ENCODE measurements around the gene CHTF18. TPM values are rescaled to one million over a fixed set of nuclear protein-coding genes. Genes with fewer than 3 reads are reported as not detected.

The CHTF18 gene
- total and polyA plus RNA-seq, 9 donors = 0.32 to 25.5 (median 18.7) TPM

GRCh38 chr16:838741-839140 lies 50.3 kb downstream of the CHTF18 start:
- intact Hi-C loops (cut with DNase I) = no loop called here
- H3K36me3 ChIP-seq = no peaks in the 10 kb centered on the region
- no peak for TF ChIP-seq EP300 (IDR thresholded peaks at IDR 0.05)
- DNase-seq = no peak
- no peak overlapping the region for H3K27ac ChIP-seq
- H3K27me3 ChIP-seq = no peaks in the 10 kb centered on the region
- H3K4me3 ChIP-seq = no peak overlapping the region
- no peaks in the 10 kb centered on the region for H3K4me1 ChIP-seq (ENCODE audit: insufficient read depth)
- H3K9me3 ChIP-seq = peaks cover 0 to 8% of the 10 kb centered on the region in 2 donors
- 23 to 70% (median 30%) methylated on average over 14 of the region's 14 CpGs for WGBS, 3 donors

GRCh38 chr16:839643-840408 lies 51.4 kb downstream of the CHTF18 start:
- Histone ChIP-seq H3K27me3 (no peaks in the 10 kb centered on the region), H3K36me3 (no peaks in the 10 kb centered on the region), H3K4me3 (no peak overlapping the region), H3K27ac (no peak overlapping the region), H3K9me3 (no peaks in the 10 kb centered on the region), H3K4me1 (ENCODE audit: insufficient read depth) (no peaks in the 10 kb centered on the region)
- TF ChIP-seq EP300 (IDR thresholded peaks at IDR 0.05) (no peak), POLR2A (IDR thresholded peaks at IDR 0.05) (no peak), CTCF (IDR thresholded peaks at IDR 0.05) (no peak)
- DNase-seq = no peak
- 62 to 77% (median 64%) methylated on average over 20 to 24 of the region's 24 CpGs for WGBS, 3 donors
- intact Hi-C loops (cut with DNase I) = no loop called here

GRCh38 chr16:840561-841454 lies 52.4 kb downstream of the CHTF18 start:
- no peak overlapping the region for H3K4me3 ChIP-seq
- no peaks in the 10 kb centered on the region for H3K36me3 ChIP-seq
- H3K4me1 ChIP-seq (ENCODE audit: insufficient read depth) = no peaks in the 10 kb centered on the region
- H3K27ac ChIP-seq = no peak overlapping the region
- intact Hi-C loops (cut with DNase I) = no loop called here
- TF ChIP-seq EP300 (IDR thresholded peaks at IDR 0.05) (no peak), POLR2A (IDR thresholded peaks at IDR 0.05) (no peak), CTCF (IDR thresholded peaks at IDR 0.05) (no peak)
- H3K9me3 ChIP-seq = no peaks in the 10 kb centered on the region
- peak in 1 of 5 donors; percentile 7 for DNase-seq
- WGBS, 3 donors = 65 to 87% (median 69%) methylated on average over 26 to 34 of the region's 34 CpGs
- H3K27me3 ChIP-seq = no peaks in the 10 kb centered on the region

GRCh38 chr16:841455-842060 lies 53.1 kb downstream of the CHTF18 start:
- H3K36me3 ChIP-seq = no peaks in the 10 kb centered on the region
- WGBS, 3 donors = 70 to 88% (median 72%) methylated on average over 27 of the region's 27 CpGs
- DNase-seq = no peak
- H3K9me3 ChIP-seq = no peaks in the 10 kb centered on the region
- H3K27ac ChIP-seq = no peak overlapping the region
- intact Hi-C loops (cut with DNase I) = no loop called here
- H3K4me3 ChIP-seq = no peak overlapping the region
- no peaks in the 10 kb centered on the region for H3K27me3 ChIP-seq
- TF ChIP-seq EP300 (IDR thresholded peaks at IDR 0.05) = no peak
- TF ChIP-seq CTCF (IDR thresholded peaks at IDR 0.05) = no peak
- TF ChIP-seq POLR2A (IDR thresholded peaks at IDR 0.05) = no peak
- H3K4me1 ChIP-seq (ENCODE audit: insufficient read depth) = no peaks in the 10 kb centered on the region
